H9 (cell line): Measurements from ENCODE around the gene RGS3. TPM values are rescaled to one million over a fixed set of nuclear protein-coding genes. Genes with fewer than 3 reads are reported as not detected.

Source experiments
- DNase-seq: peaks from one replicate; pipeline ENCODE4 v3.0.0-alpha.2; 2017
- H2AFZ ChIP-seq: one replicate; pipeline ENCODE4 v1.6.1; 2013; ENCODE audit warnings: mild to moderate bottlenecking, low read length, control low read depth, moderate library complexity
- H2AK5ac ChIP-seq: 2 replicates; pipeline ENCODE4 v1.6.1; 2013; ENCODE audit warnings: low read length, control low read depth, mixed read lengths; ENCODE audit not compliant: insufficient read length
- H2BK120ac ChIP-seq: one replicate; pipeline ENCODE4 v1.6.1; 2013; ENCODE audit warnings: low read depth, mild to moderate bottlenecking, low read length, control low read depth, inconsistent platforms; ENCODE audit not compliant: poor library complexity, severe bottlenecking
- H2BK12ac ChIP-seq: 2 replicates; pipeline ENCODE4 v1.6.1; 2013; ENCODE audit warnings: low read length, control low read depth, mixed read lengths, low read depth; ENCODE audit not compliant: insufficient read length
- H2BK15ac ChIP-seq: 2 replicates; pipeline ENCODE4 v1.6.1; 2013; ENCODE audit warnings: low read depth, low read length, control low read depth
- H2BK20ac ChIP-seq: one replicate; pipeline ENCODE4 v1.6.1; 2013; ENCODE audit warnings: low read depth, mild to moderate bottlenecking, low read length, control low read depth, inconsistent platforms; ENCODE audit not compliant: poor library complexity, severe bottlenecking
- H2BK5ac ChIP-seq: 2 replicates; pipeline ENCODE4 v1.6.1; 2013; ENCODE audit warnings: low read length, control low read depth, mixed read lengths; ENCODE audit not compliant: insufficient read length
- H3K14ac ChIP-seq: 2 replicates; pipeline ENCODE4 v1.6.1; 2013; ENCODE audit warnings: low read length, control low read depth; ENCODE audit not compliant: insufficient read depth
- H3K18ac ChIP-seq: 2 replicates; pipeline ENCODE4 v1.6.1; 2013; ENCODE audit warnings: low read depth, mild to moderate bottlenecking, mixed read lengths, low read length, control low read depth; ENCODE audit not compliant: insufficient read length
- H3K23ac ChIP-seq: 2 replicates; pipeline ENCODE4 v1.6.1; 2013; ENCODE audit warnings: low read length, control low read depth, mixed read lengths, low read depth; ENCODE audit not compliant: insufficient read length
- H3K23me2 ChIP-seq: 2 replicates; pipeline ENCODE4 v1.6.1; 2013; ENCODE audit warnings: low read depth, mild to moderate bottlenecking, mixed read lengths, low read length, control low read depth; ENCODE audit not compliant: insufficient read length, poor library complexity, severe bottlenecking
- H3K27ac ChIP-seq: 2 replicates; pipeline ENCODE4 v1.5.1; 2013; ENCODE audit warnings: low read length, control low read depth, mixed read lengths, low read depth; ENCODE audit not compliant: insufficient read length
- H3K27me3 ChIP-seq: 2 replicates; pipeline ENCODE4 v1.6.1; 2013; ENCODE audit warnings: low read length, control low read depth, inconsistent platforms; ENCODE audit not compliant: insufficient read depth
- H3K4ac ChIP-seq: 2 replicates; pipeline ENCODE4 v1.6.1; 2013; ENCODE audit warnings: low read depth, mild to moderate bottlenecking, control low read depth, inconsistent platforms, low read length, moderate library complexity
- H3K4me1 ChIP-seq: 2 replicates; pipeline ENCODE4 v1.6.1; 2013; ENCODE audit warnings: low read length, control low read depth, inconsistent platforms; ENCODE audit not compliant: insufficient read depth
- H3K4me2 ChIP-seq: 2 replicates; pipeline ENCODE4 v1.6.1; 2013; ENCODE audit warnings: low read length, control low read depth, mixed read lengths; ENCODE audit not compliant: insufficient read length, insufficient read depth
- H3K56ac ChIP-seq: 2 replicates; pipeline ENCODE4 v1.6.1; 2013; ENCODE audit warnings: low read depth, mild to moderate bottlenecking, mixed read lengths, low read length, control low read depth; ENCODE audit not compliant: insufficient read length
- H3K79me1 ChIP-seq: 2 replicates; pipeline ENCODE4 v1.6.1; 2013; ENCODE audit warnings: low read depth, mild to moderate bottlenecking, moderate library complexity, low read length, control low read depth, inconsistent platforms; ENCODE audit not compliant: insufficient read depth, poor library complexity, severe bottlenecking
- H3K79me2 ChIP-seq: 2 replicates; pipeline ENCODE4 v1.6.1; 2013; ENCODE audit warnings: low read length, control low read depth, inconsistent platforms; ENCODE audit not compliant: insufficient read depth
- H3K9ac ChIP-seq: 2 replicates; pipeline ENCODE4 v1.6.1; 2013; ENCODE audit warnings: low read length, control low read depth, mixed read lengths; ENCODE audit not compliant: insufficient read length; ENCODE audit errors: extremely low read depth
- H3K9me3 ChIP-seq: one replicate; pipeline ENCODE4 v1.6.1; 2013; ENCODE audit warnings: low read depth, low read length, inconsistent platforms; ENCODE audit not compliant: control insufficient read depth
- H3T11ph ChIP-seq: one replicate; pipeline ENCODE4 v1.6.1; 2013; ENCODE audit warnings: mild to moderate bottlenecking, low read length, control low read depth, inconsistent platforms
- H4K20me1 ChIP-seq: one replicate; pipeline ENCODE4 v1.6.1; 2013; ENCODE audit not compliant: control insufficient read depth, insufficient read length, insufficient read depth
- H4K5ac ChIP-seq: 2 replicates; pipeline ENCODE4 v1.6.1; 2013; ENCODE audit warnings: low read depth, mild to moderate bottlenecking, mixed read lengths, low read length, control low read depth; ENCODE audit not compliant: insufficient read length
- H4K8ac ChIP-seq: replicated peaks from 2 replicates; pipeline ENCODE4 v1.6.1; 2013; ENCODE audit warnings: low read length, control low read depth, mixed read lengths, low read depth; ENCODE audit not compliant: insufficient read length
- H4K91ac ChIP-seq: 2 replicates; pipeline ENCODE4 v1.6.1; 2013; ENCODE audit warnings: low read depth, mild to moderate bottlenecking, moderate library complexity, mixed read lengths, low read length, control low read depth; ENCODE audit not compliant: insufficient read length
- H3K27ac Mint-ChIP-seq, 3 experiments: 2 replicates in 2 of 3; 3 replicates in 1 of 3; pipeline ENCODE4 v1.8.0; 2020 to 2021; ENCODE audit warnings: mixed read lengths in 3 of 3, mild to moderate bottlenecking in 1 of 3, moderate library complexity in 1 of 3
- H3K27me3 Mint-ChIP-seq: 2 replicates; pipeline ENCODE4 v1.8.0; 2021; ENCODE audit warnings: low read depth, mild to moderate bottlenecking, moderate library complexity, mixed read lengths
- H3K36me3 Mint-ChIP-seq, 3 experiments: 2 replicates in 2 of 3; 3 replicates in 1 of 3; pipeline ENCODE4 v1.8.0; 2020 to 2021; ENCODE audit warnings: low read depth in 3 of 3, mixed read lengths in 3 of 3; ENCODE audit not compliant: insufficient read depth in 1 of 3
- H3K4me1 Mint-ChIP-seq, 2 experiments: 2 replicates each; pipeline ENCODE4 v1.8.0; 2020; ENCODE audit warnings: mixed read lengths in 2 of 2
- H3K4me3 Mint-ChIP-seq, 2 experiments: 2 replicates in 1 of 2; 3 replicates in 1 of 2; pipeline ENCODE4 v1.8.0; 2020 to 2021; ENCODE audit warnings: mild to moderate bottlenecking in 2 of 2, mixed read lengths in 2 of 2, moderate library complexity in 1 of 2
- H3K9me3 Mint-ChIP-seq, 2 experiments: 2 replicates in 1 of 2; 3 replicates in 1 of 2; pipeline ENCODE4 v1.8.0; 2020; ENCODE audit warnings: mild to moderate bottlenecking in 2 of 2, mixed read lengths in 2 of 2, moderate library complexity in 1 of 2
- WGBS: extraction: QIAGEN DNeasy Blood & Tissue Kit; methylation state at CpG from one replicate; pipeline ENCODE4 v1.1.7; 2013; ENCODE audit warnings: missing lambda C conversion rate, low lambda C conversion rate, mixed read lengths; ENCODE audit not compliant: insufficient read length; ENCODE audit errors: extremely low coverage; 5-methylcytosine and 5-hydroxymethylcytosine counted together
- total RNA-seq: library from RNA; stranded (reverse); gene quantifications from 2 replicates; pipeline ENCODE4 v1.2.1, GENCODE V29; 2021
- TF ChIP-seq, protein P1 (sequence below): fragments of 200-600 bp; sonication (generic); conservative IDR thresholded peaks from 3 replicates; pipeline ENCODE4 v1.8.0; 2021; ENCODE audit warnings: antibody characterized with exemption, mild to moderate bottlenecking

The RGS3 gene
- total RNA-seq, 1 experiment from 2014 or later: 13.9 TPM

DNA sequence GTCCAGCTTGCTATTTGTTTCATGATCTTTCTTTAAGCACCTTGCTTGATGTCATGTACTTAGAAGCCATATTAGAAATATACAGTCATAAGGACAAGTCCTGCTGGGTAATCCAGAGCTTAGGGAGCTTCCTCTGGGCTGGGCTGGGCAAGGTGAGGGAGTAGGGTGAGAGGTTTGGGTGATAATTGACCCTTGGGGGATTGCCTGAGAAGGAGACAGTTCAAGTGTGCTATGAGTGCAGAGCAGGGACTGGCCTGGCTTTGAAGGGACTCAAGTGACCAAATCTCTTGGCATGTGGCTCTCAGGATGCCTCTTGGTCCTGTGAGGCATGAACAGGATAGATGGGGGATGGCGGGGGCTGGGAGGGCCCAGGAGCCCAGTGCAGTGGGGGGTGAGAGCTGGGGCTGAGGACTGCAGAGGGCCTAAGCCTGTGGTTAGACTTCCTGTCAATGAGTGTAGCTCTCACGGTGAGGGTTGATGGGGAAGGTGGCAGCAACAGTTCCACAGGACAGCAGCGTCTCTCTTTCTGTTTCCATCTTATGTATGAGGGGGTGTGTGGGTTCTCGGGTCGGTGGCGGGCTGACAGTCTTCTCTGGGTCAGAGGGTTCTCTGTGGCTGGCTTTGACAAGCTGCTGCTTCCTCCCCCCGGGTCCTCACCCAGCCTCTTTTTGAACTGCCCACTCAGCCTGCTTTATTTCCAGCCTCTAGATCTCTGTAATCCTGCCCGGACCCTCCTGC lies 53.5 kb downstream of the RGS3 start:
- no peaks in the 10 kb centered on the region for H4K20me1 ChIP-seq
- Mint-ChIP-seq H3K27ac (peak overlapping the region; percentile 42 to 59 (median 50); a peak in 4 of 7 replicates), H3K4me3 (no peak overlapping the region)

More for the DNA sequence above, 53.5 kb downstream of the RGS3 start:
- TF ChIP-seq, protein P1, sequence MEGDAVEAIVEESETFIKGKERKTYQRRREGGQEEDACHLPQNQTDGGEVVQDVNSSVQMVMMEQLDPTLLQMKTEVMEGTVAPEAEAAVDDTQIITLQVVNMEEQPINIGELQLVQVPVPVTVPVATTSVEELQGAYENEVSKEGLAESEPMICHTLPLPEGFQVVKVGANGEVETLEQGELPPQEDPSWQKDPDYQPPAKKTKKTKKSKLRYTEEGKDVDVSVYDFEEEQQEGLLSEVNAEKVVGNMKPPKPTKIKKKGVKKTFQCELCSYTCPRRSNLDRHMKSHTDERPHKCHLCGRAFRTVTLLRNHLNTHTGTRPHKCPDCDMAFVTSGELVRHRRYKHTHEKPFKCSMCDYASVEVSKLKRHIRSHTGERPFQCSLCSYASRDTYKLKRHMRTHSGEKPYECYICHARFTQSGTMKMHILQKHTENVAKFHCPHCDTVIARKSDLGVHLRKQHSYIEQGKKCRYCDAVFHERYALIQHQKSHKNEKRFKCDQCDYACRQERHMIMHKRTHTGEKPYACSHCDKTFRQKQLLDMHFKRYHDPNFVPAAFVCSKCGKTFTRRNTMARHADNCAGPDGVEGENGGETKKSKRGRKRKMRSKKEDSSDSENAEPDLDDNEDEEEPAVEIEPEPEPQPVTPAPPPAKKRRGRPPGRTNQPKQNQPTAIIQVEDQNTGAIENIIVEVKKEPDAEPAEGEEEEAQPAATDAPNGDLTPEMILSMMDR: no peak
- H2BK120ac ChIP-seq: no peak overlapping the region
- H3K18ac ChIP-seq: no peak overlapping the region
- H3K4me1 ChIP-seq: no peaks in the 10 kb centered on the region
- H3K14ac ChIP-seq: no peak overlapping the region
- H2AK5ac ChIP-seq: no peak overlapping the region
- H3T11ph ChIP-seq: no peak overlapping the region
- H2BK12ac ChIP-seq: no peak overlapping the region
- no peak for DNase-seq
- no peak overlapping the region for H4K91ac ChIP-seq
- no peak overlapping the region for H2BK20ac ChIP-seq
- no peak overlapping the region for H3K9ac ChIP-seq
- Mint-ChIP-seq H3K27me3 (no peaks in the 10 kb centered on the region), H3K4me1 (peaks cover 0 to 7% of the 10 kb centered on the region in 2 experiments; a peak in 1 of 4 replicates), H3K9me3 (no peaks in the 10 kb centered on the region), H3K36me3 (peaks cover 0 to 18% (median 5%) of the 10 kb centered on the region in 3 experiments; a peak in 4 of 7 replicates)
- no peak overlapping the region for H3K27ac ChIP-seq
- H3K23ac ChIP-seq: no peak overlapping the region
- H2AFZ ChIP-seq: no peak overlapping the region
- no peak overlapping the region for H3K4ac ChIP-seq
- no peaks in the 10 kb centered on the region for H3K23me2 ChIP-seq
- no CpG with 5 or more reads among the region's 8 CpGs for WGBS
- no peak overlapping the region for H2BK5ac ChIP-seq
- no peaks in the 10 kb centered on the region for H3K79me2 ChIP-seq
- H2BK15ac ChIP-seq: no peak overlapping the region
- H4K8ac ChIP-seq: no peak overlapping the region
- H3K4me2 ChIP-seq: no peak overlapping the region
- H3K79me1 ChIP-seq: no peaks in the 10 kb centered on the region
- no peak overlapping the region for H3K56ac ChIP-seq
- H4K5ac ChIP-seq: no peak overlapping the region
- no peaks in the 10 kb centered on the region for H3K9me3 ChIP-seq
- no peaks in the 10 kb centered on the region for H3K27me3 ChIP-seq
